Suppressor macrophage treated with lipopolysaccharide for 1 hour (primary cell): ENCODE results near the gene DPH3.

Source experiments
- DNase-seq, 3 donors: peaks; one replicate each; pipeline ENCODE4 v3.0.0-alpha.2; 2020 to 2022

The DPH3 gene

DNA sequence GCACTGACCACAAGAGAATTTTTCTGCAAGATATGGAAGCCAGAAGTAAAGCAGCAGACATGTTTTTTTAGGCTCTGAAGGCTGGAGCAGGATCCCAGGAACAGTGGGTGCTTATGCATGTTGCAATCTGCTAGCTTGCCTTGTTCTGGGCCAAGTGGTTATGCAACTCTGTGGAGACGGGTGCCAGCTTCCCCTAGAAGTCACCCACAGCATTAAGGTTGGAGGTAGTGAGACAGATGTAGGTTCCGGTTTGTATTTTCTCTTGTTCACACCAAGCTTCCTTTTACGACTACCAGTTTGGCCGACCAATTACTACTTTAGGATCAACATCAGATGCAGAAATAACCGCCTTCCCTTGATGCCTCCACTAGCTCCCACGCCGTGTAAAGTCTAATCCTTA is 11.1 kb downstream of the DPH3 start:
- peak; percentile 82 to 85 (median 85) for DNase-seq

DNA sequence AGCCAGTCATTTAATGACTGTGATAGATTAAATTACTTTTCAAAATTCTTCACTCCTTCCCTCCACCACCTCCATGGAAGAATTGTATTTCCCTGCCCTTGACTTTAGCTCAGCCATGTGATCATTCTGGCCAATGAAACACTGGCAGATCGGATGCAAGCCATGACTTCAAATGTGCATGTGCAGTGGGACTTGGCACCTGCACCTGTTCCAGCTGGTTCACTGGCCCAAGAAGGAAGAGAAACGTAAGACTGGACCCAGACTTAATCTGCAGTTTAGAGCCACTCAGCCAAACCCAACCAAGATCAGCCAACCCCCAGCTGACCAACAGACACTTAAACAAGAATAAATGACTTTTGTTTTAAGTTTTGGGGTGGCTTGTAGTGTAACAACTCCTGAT is 11.8 kb downstream of the DPH3 start:
- DNase-seq = no peak

GRCh38 chr3:16252243-16252978 is 12.3 kb downstream of the DPH3 start:
- no peak for DNase-seq

DNA sequence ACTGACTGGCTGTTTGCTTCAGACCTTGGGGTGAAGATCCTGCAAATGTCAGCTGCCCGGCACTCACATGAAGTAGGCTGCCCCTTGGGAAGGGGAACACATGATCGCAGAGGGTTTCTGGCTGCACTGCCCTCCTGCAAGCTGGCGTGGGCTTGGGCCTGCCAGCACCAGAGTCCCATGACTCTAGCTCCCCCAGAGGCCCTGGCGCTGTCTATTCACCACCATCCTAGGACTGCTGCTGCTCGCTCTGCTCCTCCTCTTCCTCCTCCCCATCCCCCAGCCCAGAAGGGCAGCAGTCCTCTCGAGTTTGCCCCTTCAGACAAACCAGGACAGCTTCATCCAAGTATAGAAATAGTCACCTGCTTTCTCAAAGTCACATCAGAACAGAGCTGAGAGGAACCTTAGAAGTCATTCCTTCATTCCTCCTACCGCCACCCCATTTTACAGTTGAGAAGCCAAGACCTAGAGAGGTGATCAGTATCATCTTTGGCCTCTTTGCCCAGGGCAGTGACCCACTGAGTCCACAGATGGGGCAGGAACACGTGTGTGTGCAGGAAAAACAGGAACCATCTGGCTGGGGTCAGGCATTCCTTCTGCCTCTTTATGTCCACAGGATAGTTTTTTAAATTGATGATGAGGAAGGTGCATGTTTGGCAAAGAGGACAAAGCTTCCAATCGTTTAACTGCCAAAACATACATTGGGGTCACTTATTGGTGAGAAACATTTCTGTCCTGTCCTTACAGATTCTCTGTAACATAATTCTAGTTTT is 13.2 kb downstream of the DPH3 start:
- no peak for DNase-seq

DNA sequence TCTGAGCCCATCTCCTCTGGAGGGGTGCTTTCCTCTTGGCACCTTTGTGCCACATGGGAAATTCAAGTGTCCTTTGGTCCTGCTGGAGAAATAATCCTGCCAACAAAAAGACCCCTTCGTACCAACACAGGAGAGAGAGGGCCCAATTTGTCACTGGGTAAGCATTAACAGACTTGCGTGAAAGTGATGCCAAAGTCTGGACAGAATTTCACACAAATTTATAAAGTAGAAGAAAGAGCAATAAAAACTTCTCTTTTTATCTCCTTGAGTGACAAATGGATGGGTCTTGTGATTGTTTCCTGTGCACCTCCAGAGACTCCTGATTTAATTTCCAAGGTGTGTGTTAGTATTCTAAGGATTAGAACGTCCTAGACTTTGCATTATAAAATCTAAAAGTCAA is 14.9 kb downstream of the DPH3 start:
- no peak for DNase-seq

GRCh38 chr3:16249336-16249735 is 15.4 kb downstream of the DPH3 start:
- peak; percentile 33 to 58 (median 45) for DNase-seq

GRCh38 chr3:16248556-16248955 is 16.2 kb downstream of the DPH3 start:
- DNase-seq = no peak

GRCh38 chr3:16247282-16248061 is 17.3 kb downstream of the DPH3 start:
- peak; percentile 88 to 93 (median 90) for DNase-seq

- no peak for DNase-seq
Observed at GRCh38 chr3:16245609-16246008, 19.1 kb downstream of the DPH3 start.

- DNase-seq = peak; percentile 8 to 28 (median 19)
Observed at GRCh38 chr3:16243706-16244490, 20.8 kb downstream of the DPH3 start.

DNA sequence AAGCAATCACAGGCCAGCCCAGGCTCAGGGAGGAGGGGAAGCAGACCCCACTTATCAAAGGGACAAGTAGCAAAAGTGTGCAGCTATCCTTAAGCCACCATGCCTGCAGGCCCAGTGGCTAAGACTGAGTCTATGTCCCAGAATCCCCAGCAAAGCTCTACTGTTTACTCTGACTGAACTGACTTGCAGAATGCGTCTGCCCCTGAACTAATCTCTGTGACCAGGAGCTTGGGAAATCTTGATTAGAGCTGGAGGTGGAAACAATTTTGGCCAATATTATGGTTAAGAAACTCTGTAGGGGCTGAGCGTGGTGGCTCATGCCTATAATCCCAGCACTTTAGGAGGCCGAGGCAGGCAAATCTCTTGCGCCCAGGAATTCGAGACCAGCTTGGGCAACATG is 22.6 kb downstream of the DPH3 start:
- no peak for DNase-seq

DNA sequence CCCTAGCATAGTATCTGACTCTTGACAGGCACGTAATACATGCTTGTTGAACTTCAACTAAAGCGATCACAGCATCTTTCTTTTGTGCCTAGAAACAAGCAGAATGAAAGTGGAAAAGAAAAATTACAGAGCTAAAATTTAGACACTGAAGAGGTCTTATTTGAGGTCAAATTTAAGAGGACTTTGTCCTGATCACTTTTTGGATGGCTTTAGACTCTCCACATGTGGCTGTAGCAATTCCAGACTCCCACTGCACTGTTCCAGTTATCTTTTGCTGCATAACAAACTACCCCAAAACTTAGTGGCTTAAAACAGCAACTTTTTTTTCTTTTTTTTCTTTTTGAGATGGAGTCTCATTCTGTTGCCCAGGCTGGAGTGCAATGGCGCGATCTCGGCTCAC is 23.5 kb downstream of the DPH3 start:
- no peak for DNase-seq

- peak; percentile 67 to 94 (median 89) for DNase-seq
Observed at GRCh38 chr3:16240229-16241023, 24.3 kb downstream of the DPH3 start.

- no peak for DNase-seq
Observed at GRCh38 chr3:16239780-16240179, 25.0 kb downstream of the DPH3 start.

GRCh38 chr3:16239086-16239770 is 25.5 kb downstream of the DPH3 start:
- peak; percentile 28 to 55 (median 46) for DNase-seq

DNA sequence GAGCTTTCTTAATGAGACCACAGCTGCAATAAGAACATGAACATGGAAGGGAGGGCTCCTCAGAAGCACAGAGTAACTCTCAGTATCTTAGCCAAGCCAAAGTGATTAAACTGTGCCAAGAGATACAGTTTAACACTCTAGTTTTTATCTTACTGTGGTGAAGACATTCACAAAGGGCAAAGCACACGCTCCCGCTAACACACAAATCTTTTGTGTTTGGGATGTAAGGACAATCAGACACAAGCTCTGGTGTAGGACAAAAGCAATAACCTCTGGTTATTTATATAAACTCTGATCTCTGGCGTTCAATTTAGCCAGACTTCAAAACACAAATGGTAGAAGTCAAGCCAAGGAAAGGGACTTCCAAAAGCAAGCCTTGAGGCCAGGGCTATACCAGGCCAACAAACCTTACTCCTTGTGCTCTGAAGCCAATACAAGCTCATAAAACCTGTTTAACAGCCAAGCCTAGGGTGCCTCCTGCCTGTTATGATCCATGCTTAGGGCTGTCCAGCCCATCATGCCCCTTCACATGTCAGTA is 27.8 kb downstream of the DPH3 start:
- DNase-seq = no peak

DNA sequence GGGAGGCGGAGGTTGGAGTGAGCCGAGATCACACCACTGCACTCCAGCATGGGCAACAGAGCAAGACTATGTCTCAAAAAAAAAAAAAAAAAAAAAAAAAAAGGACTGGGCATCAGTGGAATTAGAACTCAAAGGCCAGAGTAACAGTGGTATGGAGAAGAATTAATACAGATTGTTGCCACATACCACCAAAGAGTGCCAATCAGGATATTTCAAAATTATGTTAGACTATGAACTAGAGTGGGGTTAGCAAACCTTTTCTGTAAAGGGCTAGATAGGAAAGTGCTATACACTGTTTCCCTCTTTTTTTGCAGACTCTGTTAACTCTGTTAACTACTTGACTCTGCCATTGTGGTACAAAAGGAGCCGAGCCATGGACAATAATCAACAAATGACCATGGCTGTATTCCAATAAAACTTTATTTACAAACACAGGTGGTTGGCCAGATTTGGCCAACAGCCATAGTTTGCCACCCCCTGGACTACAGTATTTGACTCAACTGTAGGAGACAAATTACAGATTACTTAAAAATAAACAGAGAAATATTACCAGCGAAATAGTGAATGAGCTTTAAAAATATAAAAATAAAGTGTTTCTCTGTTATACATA is 28.6 kb downstream of the DPH3 start:
- DNase-seq = no peak

- no peak for DNase-seq
Observed at GRCh38 chr3:16234281-16234680, 30.5 kb downstream of the DPH3 start.

- no peak for DNase-seq
Observed at GRCh38 chr3:16233806-16234205, 30.9 kb downstream of the DPH3 start.

DNA sequence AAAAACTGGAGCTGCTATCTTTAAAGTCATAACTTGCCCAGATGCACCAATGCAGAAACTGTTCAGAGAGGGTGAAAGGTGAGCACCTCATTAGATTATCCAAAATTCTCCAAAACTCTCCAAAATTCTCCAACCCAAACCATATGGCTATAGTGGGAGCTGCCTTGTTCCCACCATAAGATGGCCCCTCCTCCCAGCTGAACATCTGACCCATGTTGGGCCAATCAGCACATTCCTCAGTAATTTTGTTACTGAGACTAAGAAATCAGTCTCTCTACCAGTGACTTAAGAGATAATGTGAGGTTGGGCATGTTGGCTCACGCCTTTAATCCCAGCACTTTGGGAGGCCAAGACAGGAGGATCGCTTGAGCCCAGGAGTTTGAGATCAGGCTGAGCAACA is 32.8 kb downstream of the DPH3 start:
- no peak for DNase-seq

GRCh38 chr3:16229681-16230080 is 35.1 kb downstream of the DPH3 start:
- no peak for DNase-seq
